DND-41 (cell line): Measurements from ENCODE around the gene ASIC2.

ENCODE experiments used
- ATAC-seq: fragments of 200-7000 bp; cut with Tn5 transposase; 3 replicates; pipeline ENCODE4 v1.9.1; 2021; ENCODE audit warnings: low read depth; ENCODE audit not compliant: insufficient read depth
- DNase-seq: peaks from one replicate; pipeline ENCODE4 v3.0.0-alpha.2; 2020
- H2AFZ ChIP-seq: 2 replicates; pipeline ENCODE4 v1.6.0; 2012; ENCODE audit warnings: low read depth, low read length
- H3K27ac ChIP-seq: 2 replicates; pipeline ENCODE4 v1.5.1; 2012; ENCODE audit warnings: low read length, inconsistent platforms
- H3K27me3 ChIP-seq: fragments of 200-600 bp; sonication (generic); 2 replicates; pipeline ENCODE4 v1.6.0; 2012; ENCODE audit warnings: low read length, mild to moderate bottlenecking, inconsistent platforms; ENCODE audit not compliant: insufficient read depth, poor library complexity
- H3K36me3 ChIP-seq: 2 replicates; pipeline ENCODE4 v1.5.1; 2012; ENCODE audit warnings: low read length, inconsistent platforms; ENCODE audit not compliant: insufficient read depth
- H3K4me1 ChIP-seq: 2 replicates; pipeline ENCODE4 v1.5.1; 2012; ENCODE audit warnings: mild to moderate bottlenecking, low read length; ENCODE audit not compliant: insufficient read depth
- H3K4me2 ChIP-seq: 2 replicates; pipeline ENCODE4 v1.6.0; 2012; ENCODE audit warnings: mild to moderate bottlenecking, moderate library complexity, low read length, inconsistent platforms; ENCODE audit not compliant: insufficient read depth
- H3K4me3 ChIP-seq, 2 experiments: fragments of 200-600 bp in 1 of 2; shearing (Covaris generic) in 1 of 2; 2 replicates each; pipeline ENCODE4 v1.5.1; 2012 to 2016; ENCODE audit warnings: inconsistent platforms in 2 of 2, low read length in 2 of 2, mild to moderate bottlenecking in 2 of 2, low read depth in 1 of 2, moderate library complexity in 1 of 2
- H3K79me2 ChIP-seq: 2 replicates; pipeline ENCODE4 v1.6.0; 2012; ENCODE audit warnings: low read length, inconsistent platforms; ENCODE audit not compliant: insufficient read depth
- H3K9ac ChIP-seq: 2 replicates; pipeline ENCODE4 v1.6.0; 2012; ENCODE audit warnings: low read depth, mild to moderate bottlenecking, inconsistent platforms, low read length, moderate library complexity
- H3K9me3 ChIP-seq: 2 replicates; pipeline ENCODE4 v1.5.1; 2012; ENCODE audit warnings: low read length, moderate library complexity, mild to moderate bottlenecking, inconsistent platforms; ENCODE audit not compliant: insufficient read depth, severe bottlenecking
- H4K20me1 ChIP-seq: 2 replicates; pipeline ENCODE4 v1.6.0; 2012; ENCODE audit warnings: low read length; ENCODE audit not compliant: insufficient read depth
- EZH2 ChIP-seq: IDR thresholded peaks from 3 replicates; pipeline ENCODE4 v1.6.1; 2012; ENCODE audit warnings: borderline replicate concordance, low read depth, mild to moderate bottlenecking, moderate library complexity, low read length, inconsistent platforms; ENCODE audit not compliant: severe bottlenecking
- TF ChIP-seq, protein P1 (sequence below): IDR thresholded peaks from 2 replicates; pipeline ENCODE4 v1.5.1; 2012; ENCODE audit warnings: borderline replicate concordance, low read length, moderate library complexity, mild to moderate bottlenecking; ENCODE audit not compliant: poor library complexity, severe bottlenecking; ENCODE audit errors: extremely low read depth

The ASIC2 gene

DNA sequence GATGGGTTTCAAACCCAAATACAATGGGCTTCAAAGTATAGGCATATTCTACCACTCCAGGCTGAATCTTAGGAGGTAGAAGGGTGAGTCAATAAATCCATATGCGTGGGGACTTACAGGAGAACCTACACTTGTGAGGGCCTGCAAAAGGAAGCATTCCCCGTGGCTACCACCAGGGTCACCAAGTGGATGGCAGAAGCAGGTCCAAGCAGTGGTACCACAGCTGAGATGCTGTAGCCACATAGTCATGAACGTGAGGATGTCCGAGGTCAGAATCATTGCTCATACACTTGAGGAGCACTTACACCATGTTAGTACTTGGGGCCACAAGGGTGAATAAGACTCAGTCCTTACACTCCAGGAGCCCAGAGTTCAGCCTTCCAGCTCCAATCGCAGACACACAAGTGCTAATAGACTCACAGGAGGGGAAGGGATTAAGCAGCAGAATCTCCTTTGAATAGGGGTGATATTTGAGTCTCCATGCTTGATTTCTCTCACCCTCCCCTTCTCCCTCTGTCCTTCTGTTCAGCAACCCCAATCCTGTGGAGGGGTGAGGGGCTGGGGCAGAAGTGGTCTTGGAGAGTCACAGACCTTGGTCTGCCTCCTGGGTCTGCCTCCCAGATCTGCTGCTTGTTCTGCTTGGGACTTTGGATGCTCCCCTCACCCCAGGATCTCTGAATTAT lies 42.5 kb upstream of the ASIC2 start:
- H3K4me2 ChIP-seq = no peak overlapping the region
- H3K36me3 ChIP-seq = no peaks in the 10 kb centered on the region
- peaks cover 10% of the 10 kb centered on the region for H3K27me3 ChIP-seq
- no peaks in the 10 kb centered on the region for H3K79me2 ChIP-seq
- no peak for ATAC-seq
- DNase-seq = no peak
- H3K9me3 ChIP-seq = no peaks in the 10 kb centered on the region
- no peak overlapping the region for H3K4me3 ChIP-seq
- H3K27ac ChIP-seq = no peak overlapping the region
- H3K9ac ChIP-seq = no peak overlapping the region
- TF ChIP-seq, protein P1, sequence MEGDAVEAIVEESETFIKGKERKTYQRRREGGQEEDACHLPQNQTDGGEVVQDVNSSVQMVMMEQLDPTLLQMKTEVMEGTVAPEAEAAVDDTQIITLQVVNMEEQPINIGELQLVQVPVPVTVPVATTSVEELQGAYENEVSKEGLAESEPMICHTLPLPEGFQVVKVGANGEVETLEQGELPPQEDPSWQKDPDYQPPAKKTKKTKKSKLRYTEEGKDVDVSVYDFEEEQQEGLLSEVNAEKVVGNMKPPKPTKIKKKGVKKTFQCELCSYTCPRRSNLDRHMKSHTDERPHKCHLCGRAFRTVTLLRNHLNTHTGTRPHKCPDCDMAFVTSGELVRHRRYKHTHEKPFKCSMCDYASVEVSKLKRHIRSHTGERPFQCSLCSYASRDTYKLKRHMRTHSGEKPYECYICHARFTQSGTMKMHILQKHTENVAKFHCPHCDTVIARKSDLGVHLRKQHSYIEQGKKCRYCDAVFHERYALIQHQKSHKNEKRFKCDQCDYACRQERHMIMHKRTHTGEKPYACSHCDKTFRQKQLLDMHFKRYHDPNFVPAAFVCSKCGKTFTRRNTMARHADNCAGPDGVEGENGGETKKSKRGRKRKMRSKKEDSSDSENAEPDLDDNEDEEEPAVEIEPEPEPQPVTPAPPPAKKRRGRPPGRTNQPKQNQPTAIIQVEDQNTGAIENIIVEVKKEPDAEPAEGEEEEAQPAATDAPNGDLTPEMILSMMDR = no peak
- no peak for TF ChIP-seq EZH2
- H4K20me1 ChIP-seq = no peaks in the 10 kb centered on the region; the same call in 1 of the 2 replicates
- H3K4me1 ChIP-seq = no peaks in the 10 kb centered on the region
- H2AFZ ChIP-seq = no peak overlapping the region

DNA sequence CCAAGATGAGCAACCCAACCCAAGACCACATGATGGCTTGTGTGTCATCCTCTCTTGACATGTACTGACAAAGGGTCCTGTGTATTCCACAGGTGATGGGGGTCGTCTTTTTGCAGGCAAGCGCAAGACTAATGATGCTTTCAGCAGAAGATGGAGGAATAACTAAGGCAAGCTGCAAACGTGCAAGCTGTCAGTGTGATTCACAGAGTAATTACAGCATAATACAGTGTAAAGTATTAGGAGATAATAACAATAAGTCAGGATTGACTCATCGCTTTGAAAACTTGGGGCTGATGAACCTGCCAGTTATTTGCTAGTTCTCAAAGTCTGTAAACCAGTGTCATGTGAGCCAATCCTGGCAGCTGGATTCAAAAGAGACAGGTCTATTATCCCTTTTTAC lies 41.6 kb upstream of the ASIC2 start:
- Histone ChIP-seq H3K36me3 (no peaks in the 10 kb centered on the region), H3K4me2 (no peak overlapping the region), H3K27me3 (peaks cover 8% of the 10 kb centered on the region), H4K20me1 (no peaks in the 10 kb centered on the region; the same call in 1 of the 2 replicates), H3K9me3 (no peaks in the 10 kb centered on the region), H3K9ac (no peak overlapping the region), H3K27ac (no peak overlapping the region), H3K4me3 (no peak overlapping the region), H3K4me1 (no peaks in the 10 kb centered on the region), H2AFZ (no peak overlapping the region), H3K79me2 (no peaks in the 10 kb centered on the region)
- ATAC-seq (no peak), DNase-seq (no peak)
- no peak for TF ChIP-seq EZH2
- TF ChIP-seq, protein P1 = no peak

DNA sequence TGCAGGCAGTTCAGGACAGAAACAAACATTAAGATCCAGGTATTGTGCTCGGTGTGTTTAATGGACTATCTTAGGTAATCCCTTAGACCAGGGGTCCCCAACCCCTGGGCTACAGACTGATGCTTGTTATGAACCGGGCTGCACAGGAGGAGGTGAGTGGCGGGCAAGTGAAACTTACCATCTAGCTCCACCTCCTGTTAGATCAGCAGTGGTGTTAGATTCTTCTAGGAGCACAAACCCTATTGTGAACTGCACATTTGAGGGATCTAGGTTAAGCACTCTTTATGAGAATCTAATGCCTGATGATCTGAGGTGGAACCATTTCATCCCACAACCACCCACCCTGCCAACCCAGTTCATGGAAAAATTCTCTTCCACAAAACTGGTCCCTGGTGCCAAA lies 37.8 kb upstream of the ASIC2 start:
- ATAC-seq = no peak

More for the DNA sequence above, 37.8 kb upstream of the ASIC2 start:
- Histone ChIP-seq H3K4me2 (no peak overlapping the region), H3K4me1 (no peaks in the 10 kb centered on the region), H4K20me1 (no peaks in the 10 kb centered on the region; the same call in 1 of the 2 replicates), H3K9me3 (no peaks in the 10 kb centered on the region), H3K79me2 (no peaks in the 10 kb centered on the region), H3K9ac (no peak overlapping the region), H3K27me3 (no peaks in the 10 kb centered on the region), H3K36me3 (no peaks in the 10 kb centered on the region), H3K27ac (no peak overlapping the region), H3K4me3 (no peak overlapping the region), H2AFZ (no peak overlapping the region)
- TF ChIP-seq EZH2 = no peak
- TF ChIP-seq, protein P1 = no peak
- no peak for DNase-seq
